NOMO-1 treated with dmso at 0.1 percent for 144 hours (cell line): ENCODE data around the gene NGEF.

Experiments used
- DNase-seq: peaks from one replicate; lab custom pipeline; 2025; ENCODE audit not compliant: unreplicated experiment; lab: John Stamatoyannopoulos, UW

Gene NGEF

GRCh38 chr2:233000886-233001750 is 11.9 kb downstream of the NGEF start:
- DNase-seq: no peak

DNA sequence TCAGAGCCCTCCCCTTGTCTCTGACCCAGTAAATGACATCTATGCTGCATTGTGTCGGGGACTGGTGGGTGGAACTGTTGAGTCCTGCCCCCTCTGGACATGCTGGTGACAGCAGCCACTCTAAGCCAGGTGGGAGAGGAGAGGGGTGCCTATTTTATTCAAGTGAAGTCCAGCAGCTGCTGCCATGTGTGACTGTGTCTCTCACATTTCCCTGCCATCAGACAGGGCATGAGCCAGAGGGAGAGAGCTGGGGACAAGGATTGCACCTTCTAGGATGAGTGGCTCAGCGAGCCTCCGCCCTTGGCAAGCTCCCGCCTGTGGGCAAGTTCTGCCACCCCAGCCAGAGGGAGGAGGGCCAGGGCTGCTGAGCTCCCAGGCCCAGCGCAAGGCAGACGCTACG is 13.7 kb downstream of the NGEF start:
- DNase-seq: no peak

DNA sequence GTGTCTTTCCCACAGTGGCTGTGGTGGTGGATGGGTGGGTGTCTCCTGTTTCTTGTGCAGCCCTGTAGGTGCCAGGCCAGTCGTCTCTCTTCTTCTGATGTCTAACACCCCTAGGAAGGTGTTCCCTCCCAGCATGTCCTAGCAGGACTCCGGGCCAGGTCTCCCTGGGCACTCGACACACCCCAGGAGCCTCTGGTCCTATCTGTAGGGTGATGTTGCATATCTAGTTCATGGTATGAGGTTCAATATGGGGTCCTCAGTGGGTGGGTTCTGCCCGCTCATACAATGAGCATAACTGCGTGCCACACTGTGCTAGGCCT is 14.4 kb downstream of the NGEF start:
- DNase-seq: no peak

- DNase-seq: no peak
Measured at GRCh38 chr2:232997749-232998665, 15.0 kb downstream of the NGEF start.

GRCh38 chr2:232994446-232994845 is 18.6 kb downstream of the NGEF start:
- DNase-seq: no peak

- no peak for DNase-seq
Measured at GRCh38 chr2:232993231-232993821, 19.7 kb downstream of the NGEF start.

GRCh38 chr2:232986155-232986554 is 26.9 kb downstream of the NGEF start:
- DNase-seq: no peak

GRCh38 chr2:232984451-232985207 is 28.4 kb downstream of the NGEF start:
- no peak for DNase-seq

DNA sequence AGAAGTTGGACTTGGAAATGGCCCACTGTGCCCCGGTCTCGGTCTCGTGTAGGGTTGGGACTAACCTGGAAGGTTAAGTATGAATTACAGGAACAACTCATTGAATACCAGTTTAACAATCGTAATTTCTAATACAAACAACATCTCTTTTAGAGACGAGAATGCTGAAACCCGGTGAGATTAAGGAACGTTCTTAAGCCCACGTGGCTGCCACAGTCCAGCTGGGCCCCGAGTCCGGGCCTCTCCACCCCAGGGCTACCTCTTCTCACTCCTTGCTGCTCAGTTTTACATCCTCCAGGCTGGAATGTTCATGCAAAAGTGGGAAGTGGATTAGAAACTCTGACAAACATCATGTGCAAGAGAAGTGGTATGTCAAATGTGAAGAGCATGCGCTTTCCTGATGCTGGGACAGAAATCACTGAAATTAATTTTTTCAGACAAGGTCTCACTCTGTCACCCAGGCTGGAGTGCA is 29.4 kb downstream of the NGEF start:
- no peak for DNase-seq

DNA sequence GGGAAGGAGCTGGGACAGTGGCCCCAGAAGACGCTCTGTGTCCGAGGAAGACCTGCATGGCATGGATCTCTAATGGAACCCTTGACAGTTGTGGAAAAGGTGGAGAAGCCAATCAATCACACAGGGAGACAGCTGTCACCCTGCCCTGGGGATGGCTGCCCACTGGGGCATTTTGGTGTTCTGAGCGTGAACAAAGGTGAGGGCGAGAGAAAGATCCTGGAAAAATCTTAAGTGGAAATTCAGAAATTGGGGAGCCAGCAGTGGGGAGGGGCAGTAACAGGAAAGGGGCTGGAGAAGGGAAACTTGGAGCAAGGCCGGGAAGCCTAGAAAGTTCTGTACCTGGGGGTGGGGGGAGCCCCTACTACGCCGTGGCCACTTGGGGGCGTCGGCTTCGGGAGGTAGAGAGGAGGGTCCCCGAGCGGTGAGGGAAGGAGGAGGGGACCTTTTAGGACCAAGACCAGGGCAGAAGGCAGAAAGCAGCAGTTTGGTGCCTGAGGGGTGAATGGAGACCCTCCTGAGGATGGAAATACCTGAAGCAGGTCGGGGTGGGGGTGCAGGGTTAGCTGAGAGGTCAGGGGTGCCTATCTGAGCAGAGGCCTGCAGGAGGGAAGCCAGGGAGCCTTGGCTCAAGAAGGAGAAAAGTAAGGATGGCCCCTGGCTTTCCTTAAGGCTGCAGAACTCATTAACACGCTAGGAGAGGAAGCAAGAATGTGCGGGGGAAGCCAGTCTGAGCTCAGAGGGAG is 30.0 kb downstream of the NGEF start:
- no peak for DNase-seq

GRCh38 chr2:232981767-232982360 is 31.2 kb downstream of the NGEF start:
- no peak for DNase-seq

- DNase-seq: no peak
Measured at GRCh38 chr2:232981356-232981755, 31.7 kb downstream of the NGEF start.

DNA sequence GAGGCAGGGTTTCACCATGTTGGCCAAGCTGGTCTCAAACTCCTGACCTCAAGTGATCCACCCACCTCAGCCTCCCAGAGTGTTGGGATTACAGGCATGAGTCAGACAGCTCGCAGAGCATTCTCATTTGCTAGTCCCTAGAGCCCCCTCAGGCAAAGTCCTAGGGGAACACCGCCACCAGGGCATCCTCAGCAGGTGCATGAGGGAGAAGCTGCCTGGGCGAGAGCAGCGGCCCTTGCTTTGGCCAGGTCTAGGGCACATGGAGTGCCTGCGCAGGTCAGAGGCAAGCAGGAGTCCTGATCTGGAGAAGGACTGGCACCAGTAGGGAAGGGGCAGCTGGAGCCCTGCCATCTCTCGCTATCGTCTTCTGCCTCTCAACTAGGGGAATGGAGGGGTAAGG is 32.4 kb downstream of the NGEF start:
- no peak for DNase-seq

GRCh38 chr2:232979871-232980461 is 33.1 kb downstream of the NGEF start:
- peak; percentile 4 for DNase-seq

GRCh38 chr2:232977438-232977971 is 35.6 kb downstream of the NGEF start:
- DNase-seq: no peak

- no peak for DNase-seq
Measured at GRCh38 chr2:232976666-232977437, 36.2 kb downstream of the NGEF start.

DNA sequence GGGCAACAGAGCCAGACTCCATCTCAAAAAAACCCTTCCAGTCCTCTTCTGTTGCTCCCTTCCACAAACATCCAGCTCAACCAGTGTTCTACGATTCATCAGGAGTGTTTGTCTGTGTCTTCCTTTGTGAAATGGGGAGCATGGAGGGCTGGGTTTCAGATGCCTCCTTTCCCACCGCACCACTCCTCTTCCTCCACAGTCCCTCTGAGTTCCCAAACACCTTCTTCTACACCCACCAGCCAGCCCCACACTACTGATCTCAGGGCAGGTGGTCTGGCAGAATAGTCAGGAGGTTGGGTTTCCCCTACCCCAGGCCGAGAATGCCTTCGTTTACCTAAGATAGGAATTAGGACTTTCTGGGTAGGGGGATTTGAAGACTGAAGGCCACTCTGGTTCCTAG is 36.9 kb downstream of the NGEF start:
- no peak for DNase-seq

DNA sequence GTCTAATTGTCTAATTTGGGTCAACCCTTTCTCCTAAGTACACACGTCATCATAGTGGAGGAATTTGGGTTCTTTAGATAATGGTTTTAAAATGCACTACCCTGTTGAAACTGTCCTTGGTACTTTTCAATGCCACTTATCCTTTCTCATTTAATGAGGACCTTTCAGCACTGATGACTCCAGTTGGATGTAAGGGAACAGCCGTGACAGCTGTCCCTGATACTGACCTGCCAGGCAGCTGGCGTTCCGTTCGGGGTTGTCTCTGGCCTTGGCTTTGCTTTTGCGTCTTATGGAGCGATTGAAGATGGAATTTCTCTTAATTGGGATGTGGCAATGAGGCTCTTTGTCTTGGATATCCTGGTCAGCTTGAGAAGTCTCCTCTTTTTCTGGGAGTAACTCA is 38.7 kb downstream of the NGEF start:
- no peak for DNase-seq
